Liver (tissue), 9 donors: ENCODE data around the gene ABLIM3. TPM values are rescaled to one million over a fixed set of nuclear protein-coding genes. Genes with fewer than 3 reads are reported as not detected.

Experiments
- DNase-seq: peaks from one replicate; pipeline ENCODE4 v3.0.0-alpha.2; 2017; ENCODE audit warnings: low spot score
- H3K27ac ChIP-seq, 2 donors: one replicate each; pipeline ENCODE4 v1.7.0; 2013; ENCODE audit warnings: inconsistent platforms in 2 of 2, low read length in 2 of 2, control low read depth in 1 of 2, low read depth in 1 of 2, mild to moderate bottlenecking in 1 of 2
- H3K27me3 ChIP-seq, 4 donors: one replicate each; pipeline versions ENCODE4 v1.6.1 to v1.7.0; 2013; ENCODE audit warnings: low read length in 3 of 4, inconsistent platforms in 1 of 4, mild to moderate bottlenecking in 1 of 4, moderate library complexity in 1 of 4; ENCODE audit not compliant: control insufficient read depth in 4 of 4, insufficient read depth in 4 of 4
- H3K36me3 ChIP-seq, 4 donors: one replicate each; pipeline versions ENCODE4 v1.6.1 to v1.7.0; 2013; ENCODE audit warnings: low read length in 3 of 4, mild to moderate bottlenecking in 3 of 4, low read depth in 1 of 4, moderate library complexity in 1 of 4; ENCODE audit not compliant: control insufficient read depth in 4 of 4, insufficient read depth in 3 of 4
- H3K4me1 ChIP-seq, 4 donors: one replicate each; pipeline versions ENCODE4 v1.6.1 to v1.7.0; 2013; ENCODE audit warnings: low read length in 3 of 4, mild to moderate bottlenecking in 3 of 4, moderate library complexity in 1 of 4; ENCODE audit not compliant: control insufficient read depth in 4 of 4, insufficient read depth in 4 of 4
- H3K4me3 ChIP-seq, 3 donors: one replicate each; pipeline versions ENCODE4 v1.6.1 to v1.7.0; 2013; ENCODE audit warnings: low read length in 3 of 3, control low read depth in 1 of 3, low read depth in 1 of 3, mild to moderate bottlenecking in 1 of 3
- H3K9ac ChIP-seq, 2 donors: one replicate each; pipeline ENCODE4 v1.7.0; 2013; ENCODE audit warnings: low read length in 2 of 2, mild to moderate bottlenecking in 2 of 2, moderate library complexity in 2 of 2, control low read depth in 1 of 2, low read depth in 1 of 2
- H3K9me3 ChIP-seq, 4 donors: one replicate each; pipeline versions ENCODE4 v1.6.1 to v1.7.0; 2013; ENCODE audit warnings: low read length in 3 of 4; ENCODE audit not compliant: control insufficient read depth in 4 of 4
- EGR1 ChIP-seq, 2 donors: IDR thresholded peaks; 2 replicates each; pipeline ENCODE4 v1.6.1; 2016 to 2018; ENCODE audit warnings: antibody characterized with exemption in 2 of 2, low read depth in 2 of 2
- FOXA1 ChIP-seq: IDR thresholded peaks from 2 replicates; pipeline ENCODE4 v1.6.1; 2016; ENCODE audit warnings: antibody characterized with exemption
- FOXA2 ChIP-seq: IDR thresholded peaks from 2 replicates; pipeline ENCODE4 v1.6.1; 2016; ENCODE audit warnings: antibody characterized with exemption
- GABPA ChIP-seq, 2 donors: IDR thresholded peaks in 1 of 2; conservative IDR thresholded peaks in 1 of 2; 2 replicates each; pipeline ENCODE4 v1.6.1; 2016; ENCODE audit warnings: antibody characterized with exemption in 2 of 2, mild to moderate bottlenecking in 1 of 2, moderate library complexity in 1 of 2
- HNF4A ChIP-seq, 2 donors: conservative IDR thresholded peaks; 2 replicates each; pipeline ENCODE4 v1.6.1; 2016; ENCODE audit warnings: antibody characterized with exemption in 2 of 2, mild to moderate bottlenecking in 2 of 2
- NR2F2 ChIP-seq: IDR thresholded peaks from 2 replicates; pipeline ENCODE4 v1.6.1; 2016; ENCODE audit warnings: antibody characterized with exemption
- RAD21 ChIP-seq, 2 donors: IDR thresholded peaks; 2 replicates each; pipeline ENCODE4 v1.6.1; 2016; ENCODE audit warnings: antibody characterized with exemption in 2 of 2, mild to moderate bottlenecking in 2 of 2
- SP1 ChIP-seq: IDR thresholded peaks from 2 replicates; pipeline ENCODE4 v1.6.1; 2018; ENCODE audit warnings: antibody characterized with exemption, mild to moderate bottlenecking
- TAF1 ChIP-seq: conservative IDR thresholded peaks from 2 replicates; pipeline ENCODE4 v1.6.1; 2016; ENCODE audit warnings: antibody characterized with exemption, mild to moderate bottlenecking
- WGBS: extraction: QIAGEN DNeasy Blood & Tissue Kit; methylation state at CpG from one replicate; pipeline ENCODE4 v1.1.7; 2013; 5-methylcytosine and 5-hydroxymethylcytosine counted together
- polyA plus RNA-seq, 2 donors: library from polyadenylated mRNA; stranded (reverse) in 1 of 2; unstranded in 1 of 2; fragments of 200-250 nt in 1 of 2; fragments of >200 nt in 1 of 2; fragmentation: Nextera tagmentation in 1 of 2; extraction: Ambion mirVana in 1 of 2; gene quantifications; one replicate each; pipeline versions ENCODE4 v1.2.1 to v1.2.3, GENCODE V29; 2013 to 2015
- total RNA-seq, 2 donors: library from RNA; depleted of rRNA; stranded (reverse); fragments of >200 nt; gene quantifications; one replicate each; pipeline ENCODE4 v1.2.3, GENCODE V29; 2014
- TF ChIP-seq, protein P1 (sequence below): IDR thresholded peaks from 2 replicates; pipeline ENCODE4 v1.6.1; 2016; ENCODE audit warnings: antibody characterized with exemption
- TF ChIP-seq, protein P2 (sequence below): IDR thresholded peaks from 2 replicates; pipeline ENCODE4 v1.6.1; 2016; ENCODE audit warnings: antibody characterized with exemption
- TF ChIP-seq, protein P3 (sequence below): IDR thresholded peaks from 2 replicates; pipeline ENCODE4 v1.6.1; 2016; ENCODE audit warnings: antibody characterized with exemption, mild to moderate bottlenecking
- donor health status: healthy.
- donor health status: healthy.
- donor health status: healthy.
- donor health status: healthy.
- donor health status: healthy.

Gene ABLIM3
- total and polyA plus RNA-seq, 4 donors: 6.8 to 131 (median 43.1) TPM

DNA sequence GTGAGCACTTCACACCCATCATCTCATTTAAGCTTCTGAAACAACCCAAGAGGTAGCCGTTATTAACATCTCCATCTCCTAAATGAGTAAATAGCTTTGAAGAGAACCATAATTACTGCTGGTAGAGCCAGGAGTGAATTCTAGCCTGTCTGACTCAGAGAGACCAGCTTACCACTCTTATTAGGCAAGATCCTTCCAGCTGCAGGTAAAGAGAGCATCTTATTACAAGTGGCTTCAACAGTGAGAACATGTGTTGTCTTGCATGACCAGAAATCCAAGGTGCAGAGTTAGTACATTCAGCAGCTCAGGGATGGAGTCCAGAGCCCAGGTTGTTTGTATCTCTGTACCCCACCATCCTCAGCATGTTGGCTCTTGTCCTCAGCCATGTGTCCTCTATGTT, 119.5 kb downstream of the ABLIM3 start:
- peaks cover 0 to 3% (median 0%) of the 10 kb centered on the region in 4 donors for H3K4me1 ChIP-seq
- TF ChIP-seq GABPA (IDR thresholded peaks at IDR 0.05 in 1 of 2, conservative IDR thresholded peaks at IDR 0.05 in 1 of 2) (no peak), TAF1 (no peak), EGR1 (IDR thresholded peaks at IDR 0.05; ENCODE audit: low read depth in 2 of 2) (no peak), SP1 (no peak), NR2F2 (no peak), FOXA1 (no peak), RAD21 (IDR thresholded peaks at IDR 0.05) (no peak)
- TF ChIP-seq, protein P1, sequence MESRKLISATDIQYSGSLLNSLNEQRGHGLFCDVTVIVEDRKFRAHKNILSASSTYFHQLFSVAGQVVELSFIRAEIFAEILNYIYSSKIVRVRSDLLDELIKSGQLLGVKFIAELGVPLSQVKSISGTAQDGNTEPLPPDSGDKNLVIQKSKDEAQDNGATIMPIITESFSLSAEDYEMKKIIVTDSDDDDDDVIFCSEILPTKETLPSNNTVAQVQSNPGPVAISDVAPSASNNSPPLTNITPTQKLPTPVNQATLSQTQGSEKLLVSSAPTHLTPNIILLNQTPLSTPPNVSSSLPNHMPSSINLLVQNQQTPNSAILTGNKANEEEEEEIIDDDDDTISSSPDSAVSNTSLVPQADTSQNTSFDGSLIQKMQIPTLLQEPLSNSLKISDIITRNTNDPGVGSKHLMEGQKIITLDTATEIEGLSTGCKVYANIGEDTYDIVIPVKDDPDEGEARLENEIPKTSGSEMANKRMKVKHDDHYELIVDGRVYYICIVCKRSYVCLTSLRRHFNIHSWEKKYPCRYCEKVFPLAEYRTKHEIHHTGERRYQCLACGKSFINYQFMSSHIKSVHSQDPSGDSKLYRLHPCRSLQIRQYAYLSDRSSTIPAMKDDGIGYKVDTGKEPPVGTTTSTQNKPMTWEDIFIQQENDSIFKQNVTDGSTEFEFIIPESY: no peak
- TF ChIP-seq, protein P2, sequence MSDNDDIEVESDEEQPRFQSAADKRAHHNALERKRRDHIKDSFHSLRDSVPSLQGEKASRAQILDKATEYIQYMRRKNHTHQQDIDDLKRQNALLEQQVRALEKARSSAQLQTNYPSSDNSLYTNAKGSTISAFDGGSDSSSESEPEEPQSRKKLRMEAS: no peak
- no peak for DNase-seq
- no peak overlapping the region for H3K27ac ChIP-seq
- no peak overlapping the region for H3K4me3 ChIP-seq
- WGBS: 86% methylated on average over 1 of the region's 1 CpG
- H3K36me3 ChIP-seq: peaks cover 0 to 7% (median 5%) of the 10 kb centered on the region in 4 donors
- no peaks in the 10 kb centered on the region for H3K27me3 ChIP-seq
- H3K9me3 ChIP-seq: no peaks in the 10 kb centered on the region
- no peak overlapping the region for H3K9ac ChIP-seq

DNA sequence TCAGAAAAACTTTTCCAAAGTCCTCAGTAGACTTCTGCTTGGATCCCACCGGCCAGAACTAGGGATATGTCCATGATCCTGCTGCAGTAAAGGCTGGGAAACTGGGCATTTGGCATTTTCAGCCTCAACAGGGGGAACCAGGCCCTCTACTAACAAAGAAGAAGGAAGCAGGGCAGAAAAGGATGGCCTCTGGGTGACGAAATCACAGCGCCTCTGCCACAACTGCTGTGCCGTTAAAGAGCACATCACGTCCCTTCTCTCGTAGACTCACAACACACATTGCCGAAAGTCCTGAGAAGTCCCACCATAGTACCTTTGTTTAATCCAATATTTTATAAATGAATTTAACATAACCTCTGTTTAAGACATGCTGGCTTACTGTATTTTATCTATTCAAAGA, 120.0 kb downstream of the ABLIM3 start:
- no peak overlapping the region for H3K4me3 ChIP-seq
- no peaks in the 10 kb centered on the region for H3K9me3 ChIP-seq
- TF ChIP-seq HNF4A (conservative IDR thresholded peaks at IDR 0.05) (no peak), FOXA1 (no peak), GABPA (IDR thresholded peaks at IDR 0.05 in 1 of 2, conservative IDR thresholded peaks at IDR 0.05 in 1 of 2) (no peak), NR2F2 (no peak), FOXA2 (no peak)
- H3K36me3 ChIP-seq: peaks cover 0 to 5% (median 1%) of the 10 kb centered on the region in 4 donors
- no peak overlapping the region for H3K9ac ChIP-seq
- DNase-seq: no peak
- H3K27ac ChIP-seq: no peak overlapping the region
- H3K27me3 ChIP-seq: no peaks in the 10 kb centered on the region
- WGBS: 60% methylated on average over 7 of the region's 7 CpGs
- peaks cover 0 to 3% (median 0%) of the 10 kb centered on the region in 4 donors for H3K4me1 ChIP-seq

DNA sequence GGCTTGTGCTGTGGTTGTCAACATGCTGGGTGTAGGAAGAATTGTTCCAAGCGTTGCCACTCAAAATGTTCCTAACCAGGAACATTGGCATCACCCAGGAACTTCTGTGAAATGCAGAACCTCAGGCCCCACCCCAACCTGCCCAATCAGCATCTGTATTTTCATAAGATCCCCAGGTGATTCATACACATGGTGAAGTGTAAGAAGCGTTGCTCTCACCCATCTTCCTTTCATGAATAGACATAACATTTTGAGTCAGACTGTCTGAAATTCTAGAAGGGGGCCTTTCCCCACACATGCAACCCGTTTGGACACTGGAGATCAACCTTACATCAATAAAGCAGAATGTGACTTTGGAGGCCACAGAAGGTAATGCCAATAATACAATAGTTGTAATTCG, 121.0 kb downstream of the ABLIM3 start:
- Histone ChIP-seq H3K4me3 (no peak overlapping the region), H3K27ac (no peak overlapping the region), H3K9ac (no peak overlapping the region), H3K9me3 (no peaks in the 10 kb centered on the region), H3K4me1 (peaks cover 0 to 3% (median 0%) of the 10 kb centered on the region in 4 donors), H3K36me3 (peaks cover 0 to 4% (median 1%) of the 10 kb centered on the region in 4 donors), H3K27me3 (no peaks in the 10 kb centered on the region)
- no peak for TF ChIP-seq FOXA1
- TF ChIP-seq, protein P3, sequence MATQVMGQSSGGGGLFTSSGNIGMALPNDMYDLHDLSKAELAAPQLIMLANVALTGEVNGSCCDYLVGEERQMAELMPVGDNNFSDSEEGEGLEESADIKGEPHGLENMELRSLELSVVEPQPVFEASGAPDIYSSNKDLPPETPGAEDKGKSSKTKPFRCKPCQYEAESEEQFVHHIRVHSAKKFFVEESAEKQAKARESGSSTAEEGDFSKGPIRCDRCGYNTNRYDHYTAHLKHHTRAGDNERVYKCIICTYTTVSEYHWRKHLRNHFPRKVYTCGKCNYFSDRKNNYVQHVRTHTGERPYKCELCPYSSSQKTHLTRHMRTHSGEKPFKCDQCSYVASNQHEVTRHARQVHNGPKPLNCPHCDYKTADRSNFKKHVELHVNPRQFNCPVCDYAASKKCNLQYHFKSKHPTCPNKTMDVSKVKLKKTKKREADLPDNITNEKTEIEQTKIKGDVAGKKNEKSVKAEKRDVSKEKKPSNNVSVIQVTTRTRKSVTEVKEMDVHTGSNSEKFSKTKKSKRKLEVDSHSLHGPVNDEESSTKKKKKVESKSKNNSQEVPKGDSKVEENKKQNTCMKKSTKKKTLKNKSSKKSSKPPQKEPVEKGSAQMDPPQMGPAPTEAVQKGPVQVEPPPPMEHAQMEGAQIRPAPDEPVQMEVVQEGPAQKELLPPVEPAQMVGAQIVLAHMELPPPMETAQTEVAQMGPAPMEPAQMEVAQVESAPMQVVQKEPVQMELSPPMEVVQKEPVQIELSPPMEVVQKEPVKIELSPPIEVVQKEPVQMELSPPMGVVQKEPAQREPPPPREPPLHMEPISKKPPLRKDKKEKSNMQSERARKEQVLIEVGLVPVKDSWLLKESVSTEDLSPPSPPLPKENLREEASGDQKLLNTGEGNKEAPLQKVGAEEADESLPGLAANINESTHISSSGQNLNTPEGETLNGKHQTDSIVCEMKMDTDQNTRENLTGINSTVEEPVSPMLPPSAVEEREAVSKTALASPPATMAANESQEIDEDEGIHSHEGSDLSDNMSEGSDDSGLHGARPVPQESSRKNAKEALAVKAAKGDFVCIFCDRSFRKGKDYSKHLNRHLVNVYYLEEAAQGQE: no peak
- 76% methylated on average over 4 of the region's 4 CpGs for WGBS
- DNase-seq: no peak
